NK-92 (cell line): ENCODE results near the gene PTX3.

Source experiments
- DNase-seq: peaks from one replicate; lab custom pipeline; 2025; ENCODE audit not compliant: unreplicated experiment; lab: John Stamatoyannopoulos, UW

PTX3 gene

DNA sequence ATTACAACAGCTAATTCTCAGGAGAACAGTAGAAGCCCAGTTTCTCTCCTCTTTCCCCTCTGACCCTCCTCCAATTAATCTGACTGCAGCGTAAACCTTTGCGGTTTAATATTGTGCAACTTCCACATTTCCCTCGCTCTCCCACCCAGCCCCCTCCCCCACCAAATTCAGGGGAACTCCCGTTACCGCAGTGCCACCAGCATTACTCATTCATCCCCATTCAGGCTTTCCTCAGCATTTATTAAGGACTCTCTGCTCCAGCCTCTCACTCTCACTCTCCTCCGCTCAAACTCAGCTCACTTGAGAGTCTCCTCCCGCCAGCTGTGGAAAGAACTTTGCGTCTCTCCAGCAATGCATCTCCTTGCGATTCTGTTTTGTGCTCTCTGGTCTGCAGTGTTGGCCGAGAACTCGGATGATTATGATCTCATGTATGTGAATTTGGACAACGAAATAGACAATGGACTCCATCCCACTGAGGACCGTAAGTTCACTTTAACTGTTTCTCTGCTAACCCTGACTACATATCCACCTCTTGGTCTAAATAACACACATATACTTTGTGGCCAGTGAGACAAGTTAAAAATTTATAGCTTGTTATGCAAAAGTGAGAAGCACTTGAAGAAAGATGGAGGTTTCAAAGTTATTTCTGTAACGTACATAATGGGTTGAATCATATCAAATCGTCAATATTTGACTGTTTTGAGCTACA lies at the start of gene PTX3:
TSS of gene PTX3 (plus strand) at position 268 of the 709 bp plus-strand sequence. CDS start at position 352, 84 bp downstream.
- DNase-seq = no peak

DNA sequence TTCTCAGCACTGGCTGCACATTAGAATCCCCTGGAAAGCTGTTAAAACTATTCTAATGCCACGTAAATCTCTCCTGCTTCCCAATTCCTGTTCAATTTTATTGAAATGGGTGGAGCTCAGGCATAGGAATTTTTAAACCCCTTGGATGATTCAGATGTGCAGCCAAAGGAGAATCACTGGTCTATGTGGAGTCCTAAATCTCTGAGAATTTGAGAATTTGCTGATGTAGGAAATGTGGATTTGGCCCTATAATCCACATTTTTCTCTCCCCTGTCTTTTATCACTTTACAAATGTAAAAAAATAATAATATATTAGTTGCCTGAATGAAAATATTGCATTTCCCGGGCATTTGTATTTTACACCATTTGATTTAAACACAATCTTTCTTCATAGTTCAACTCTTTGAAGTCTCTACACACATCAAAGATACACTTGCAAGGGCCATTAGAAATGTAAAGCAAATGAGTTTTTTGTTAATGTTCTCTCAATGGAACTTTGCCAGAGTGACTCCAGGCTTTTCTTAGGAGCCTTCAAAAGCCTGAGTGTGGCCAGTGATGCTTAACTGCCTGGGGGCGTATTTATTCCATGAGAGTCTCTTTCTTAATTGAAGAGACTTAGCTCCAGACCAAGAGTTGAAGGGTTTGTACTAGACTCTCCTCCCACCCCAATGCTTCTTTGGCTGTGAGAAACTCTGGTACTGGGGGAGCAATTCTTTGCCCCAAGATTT lies 48.8 kb upstream of the PTX3 start:
- DNase-seq = no peak

DNA sequence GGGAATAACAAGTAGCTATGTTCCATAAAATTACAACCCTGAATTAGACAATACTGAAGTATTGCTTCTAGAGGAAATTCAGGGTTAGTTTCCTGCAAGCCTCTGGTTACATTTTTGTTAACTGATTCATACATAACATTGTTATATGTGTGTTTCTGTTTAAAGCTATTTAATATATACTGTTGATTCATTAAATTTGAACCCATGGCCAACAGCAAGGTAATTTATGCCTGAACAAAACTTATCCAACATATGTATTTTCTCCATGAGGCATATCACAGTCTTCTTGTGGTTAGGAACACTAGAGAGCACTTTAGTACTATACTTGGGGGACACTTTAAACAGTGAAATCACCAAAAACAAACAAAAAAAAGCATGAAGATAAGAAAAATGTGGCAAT lies 47.7 kb upstream of the PTX3 start:
- DNase-seq = no peak

DNA sequence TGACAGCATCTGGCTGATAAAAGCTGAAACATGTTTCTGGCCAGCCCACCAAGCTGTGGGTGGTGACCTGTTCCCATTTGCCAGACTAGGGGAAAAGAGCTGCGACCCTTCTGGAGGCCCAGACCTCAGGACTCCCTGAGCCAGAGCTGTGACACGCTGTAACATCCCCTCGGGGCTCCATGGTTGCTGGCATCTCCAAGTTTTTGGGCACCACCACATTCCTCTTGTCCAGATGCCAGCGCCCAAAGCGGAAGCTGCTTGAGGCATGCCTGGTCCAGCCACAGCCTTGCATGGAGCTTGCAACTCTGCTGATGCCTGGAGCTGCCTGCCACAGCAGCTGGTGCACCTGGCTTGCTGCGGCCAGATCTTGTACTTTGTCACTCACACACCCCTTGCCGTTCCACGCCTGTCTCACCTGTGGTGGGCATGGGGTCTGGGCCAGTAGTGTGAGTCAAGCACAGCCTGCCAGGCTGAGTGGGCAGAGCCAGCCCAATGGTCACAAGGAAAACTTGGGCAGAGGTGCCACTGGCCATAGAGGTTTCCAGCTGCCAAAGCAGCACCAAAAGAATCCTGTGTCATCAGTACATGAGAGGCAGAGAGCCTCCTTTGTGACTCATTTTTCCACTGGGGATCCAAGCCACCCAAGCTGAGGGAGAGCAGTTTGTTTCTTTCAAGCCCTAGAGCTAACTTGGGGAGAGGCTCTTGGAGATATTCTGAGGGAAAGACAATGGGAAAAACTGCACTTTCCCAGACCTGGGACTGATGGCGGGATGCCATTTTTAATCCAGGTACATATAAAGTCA lies 45.7 kb upstream of the PTX3 start:
- DNase-seq = no peak

DNA sequence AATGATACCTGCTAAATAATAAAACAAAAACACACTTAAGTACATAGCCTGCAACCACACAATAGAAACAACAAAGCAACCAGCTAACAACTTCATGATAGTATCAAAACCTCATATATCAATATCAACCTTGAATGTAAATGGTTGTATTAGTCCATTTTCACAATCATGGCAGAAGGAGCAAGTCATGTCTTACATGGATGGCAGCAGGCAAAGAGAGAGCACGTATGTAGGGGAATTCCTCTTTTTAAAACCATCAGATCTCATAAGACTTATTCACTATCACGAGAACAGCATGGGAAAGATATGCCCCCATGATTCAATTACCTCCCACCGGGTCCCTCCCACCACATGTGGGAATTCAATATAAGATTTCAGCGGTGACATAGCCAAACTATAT lies 44.5 kb upstream of the PTX3 start:
- DNase-seq = no peak

DNA sequence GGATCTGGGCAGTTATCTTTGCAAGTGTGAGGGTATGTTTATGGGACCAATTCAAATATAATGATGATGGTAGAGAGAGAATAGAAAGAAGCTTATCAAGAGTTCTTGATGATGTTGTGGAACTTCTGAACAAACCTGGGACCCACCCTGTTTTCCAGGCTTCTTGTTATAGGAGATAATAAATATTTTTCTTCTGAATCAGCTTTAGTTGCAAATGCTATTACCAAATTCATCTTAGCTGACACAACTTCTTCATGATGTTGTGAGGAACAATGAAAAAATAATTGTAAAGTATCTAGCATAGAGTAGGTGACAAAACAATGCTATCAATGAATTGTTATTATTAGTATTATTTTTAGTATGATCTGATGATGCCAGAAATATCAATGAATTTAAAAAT lies 43.5 kb upstream of the PTX3 start:
- no peak for DNase-seq

DNA sequence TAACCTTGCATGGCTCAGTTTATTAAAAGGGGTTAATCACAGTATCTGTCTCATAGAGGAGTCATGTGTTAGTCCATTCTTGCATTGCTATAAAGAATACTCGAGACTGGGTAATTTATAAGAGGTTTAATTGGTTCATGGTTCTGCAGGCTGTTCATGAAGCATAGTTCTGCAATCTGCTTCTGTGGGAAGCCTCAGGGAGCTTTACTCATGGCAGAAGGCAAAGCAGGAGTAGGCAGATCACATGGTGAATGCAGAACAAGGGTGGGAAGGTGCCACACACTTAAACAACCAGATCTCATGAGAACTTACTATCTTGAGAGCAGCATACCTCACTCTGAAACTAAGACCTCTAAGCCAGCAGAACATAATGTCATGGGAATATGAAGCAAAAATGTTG lies 42.2 kb upstream of the PTX3 start:
- no peak for DNase-seq

DNA sequence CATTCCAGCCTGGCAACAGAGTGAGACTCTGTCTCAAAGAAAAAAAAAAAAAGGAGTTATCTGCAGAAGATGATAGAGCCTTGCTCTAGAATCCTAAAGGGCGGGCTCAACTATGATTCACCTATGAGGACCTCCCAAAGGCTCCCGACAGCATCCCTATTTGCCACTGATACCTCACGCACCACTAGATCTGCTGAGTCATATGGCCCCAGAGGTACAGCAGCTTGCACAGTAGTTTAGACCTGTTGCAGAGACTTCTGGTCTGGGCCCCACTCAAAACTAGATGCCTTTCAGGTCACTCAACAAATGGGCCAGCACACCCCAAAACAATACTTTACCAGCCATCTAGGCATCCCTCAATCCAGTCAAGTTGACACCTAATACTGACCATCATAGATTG lies 38.1 kb upstream of the PTX3 start:
- DNase-seq = no peak

DNA sequence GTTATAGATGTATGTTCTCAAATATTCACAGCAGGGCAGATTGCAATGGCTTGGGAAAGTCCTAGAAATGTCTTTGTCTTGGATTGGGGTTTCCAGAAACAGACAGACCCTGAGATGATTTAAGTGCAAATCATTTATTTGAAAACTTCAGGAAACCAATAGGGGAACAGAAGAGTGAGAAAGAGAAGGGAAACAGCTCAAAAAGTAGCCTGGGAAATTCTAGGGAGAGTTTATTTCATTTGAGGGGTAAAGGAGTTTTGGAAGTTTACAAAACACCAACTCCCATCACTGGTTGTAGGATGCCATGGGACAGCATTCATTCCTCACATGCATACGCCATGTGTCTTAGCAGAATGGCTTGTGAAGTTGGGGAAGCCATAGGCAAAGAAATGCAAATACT lies 32.3 kb upstream of the PTX3 start:
- no peak for DNase-seq

DNA sequence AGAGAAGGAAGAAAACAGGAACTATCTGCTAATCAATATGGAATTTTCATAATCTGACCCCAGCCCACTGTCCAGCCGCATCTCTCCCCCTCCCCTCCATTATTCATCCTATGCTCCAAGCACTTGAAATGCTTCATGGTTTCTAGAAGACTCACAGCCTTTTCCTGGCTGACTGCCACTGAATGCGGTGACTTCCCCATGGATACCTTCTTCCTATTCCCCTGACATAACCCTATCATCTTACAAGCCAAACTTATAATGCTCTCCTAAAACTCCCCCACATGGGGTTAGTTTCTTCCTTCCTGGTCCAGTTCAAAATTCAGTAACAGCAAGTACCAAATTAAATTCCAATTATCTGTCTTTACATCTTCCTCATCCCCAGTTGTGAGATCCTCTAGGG lies 31.2 kb upstream of the PTX3 start:
- DNase-seq = no peak

DNA sequence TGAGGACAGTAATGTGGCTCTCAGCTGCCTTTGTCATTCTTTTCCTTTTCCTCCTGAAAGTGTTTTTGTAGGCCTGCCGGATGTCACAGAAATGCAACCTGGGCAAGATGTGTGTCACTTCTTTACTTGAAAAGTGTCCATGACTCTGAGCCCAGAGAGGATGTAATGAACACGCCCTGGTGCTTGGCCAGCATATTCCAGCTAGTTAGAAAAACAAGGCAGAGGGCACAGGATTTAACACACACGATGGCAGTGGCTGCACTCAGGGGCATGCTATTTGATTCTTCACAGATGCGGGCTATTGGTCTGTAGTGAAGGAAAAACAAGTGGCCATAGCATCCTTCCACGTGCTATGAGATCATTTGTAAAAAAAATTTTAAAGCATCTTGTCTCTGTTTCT lies 30.3 kb upstream of the PTX3 start:
- no peak for DNase-seq

DNA sequence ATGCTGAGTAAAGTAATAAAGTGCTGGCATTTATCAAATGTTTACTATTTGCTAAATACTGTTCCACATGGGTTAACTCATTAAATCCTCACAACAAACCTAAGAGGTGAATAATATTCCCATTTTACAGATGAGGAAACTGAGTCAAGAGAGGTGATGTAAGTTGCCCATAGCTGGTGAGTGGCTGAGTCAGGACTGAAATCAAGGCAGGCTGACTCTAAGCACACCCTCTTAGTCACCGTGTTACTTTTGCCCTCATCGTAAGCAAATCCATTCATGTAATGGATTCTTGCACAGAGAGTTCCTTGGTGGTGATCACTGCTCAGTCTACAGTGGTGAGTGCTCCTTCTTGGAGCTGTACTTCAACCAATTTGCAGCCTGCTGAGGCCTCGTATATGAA lies 28.9 kb upstream of the PTX3 start:
- DNase-seq = no peak

DNA sequence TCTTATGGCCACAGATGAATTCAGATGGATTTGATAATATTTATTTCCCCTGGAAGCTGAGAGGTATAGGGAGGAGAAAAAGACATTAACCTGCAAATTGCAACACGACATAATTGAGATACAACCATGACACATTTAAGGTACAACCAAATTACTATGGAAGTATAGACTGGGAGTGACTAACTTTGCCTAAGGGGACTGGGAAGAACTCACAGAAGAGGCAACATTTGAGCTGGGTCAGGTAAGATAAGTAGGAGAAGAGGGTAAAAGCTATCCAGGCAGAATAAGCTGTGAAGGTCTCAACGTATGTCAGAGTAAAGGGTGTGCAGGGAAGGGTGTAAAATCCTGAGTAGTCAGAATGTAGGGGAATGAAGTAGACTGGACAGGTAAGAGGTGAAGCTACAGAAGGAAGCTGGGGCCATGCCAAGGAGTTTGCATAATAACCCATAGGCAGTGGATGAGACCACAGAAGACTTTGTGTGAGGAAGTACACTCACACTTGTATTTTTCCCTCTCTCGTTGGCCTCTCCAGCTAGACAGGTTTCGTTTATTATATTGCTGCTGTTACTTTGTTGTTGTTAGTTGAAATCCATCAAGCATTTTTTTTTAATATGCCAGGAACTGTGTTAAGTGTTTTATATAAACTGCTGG lies 28.0 kb upstream of the PTX3 start:
- DNase-seq = no peak

DNA sequence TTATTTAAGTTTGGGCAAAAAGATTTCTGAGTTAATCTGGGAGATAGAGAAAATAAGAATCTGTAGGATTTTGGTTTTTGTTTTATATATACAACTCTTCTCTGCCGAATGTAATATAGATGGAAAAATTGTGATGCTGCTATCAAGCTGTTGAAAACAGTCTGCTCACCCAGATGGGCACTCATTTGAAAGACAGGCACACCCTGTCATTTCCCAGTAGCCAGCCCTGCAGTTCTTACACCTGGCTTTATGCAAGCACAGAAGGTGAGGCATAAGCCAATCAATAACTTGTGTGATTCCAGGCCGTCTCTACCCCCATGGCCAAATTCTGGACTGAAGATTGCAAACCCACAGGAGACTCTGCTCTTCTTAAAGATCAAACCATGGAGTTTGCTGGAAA lies 27.1 kb upstream of the PTX3 start:
- DNase-seq = no peak

DNA sequence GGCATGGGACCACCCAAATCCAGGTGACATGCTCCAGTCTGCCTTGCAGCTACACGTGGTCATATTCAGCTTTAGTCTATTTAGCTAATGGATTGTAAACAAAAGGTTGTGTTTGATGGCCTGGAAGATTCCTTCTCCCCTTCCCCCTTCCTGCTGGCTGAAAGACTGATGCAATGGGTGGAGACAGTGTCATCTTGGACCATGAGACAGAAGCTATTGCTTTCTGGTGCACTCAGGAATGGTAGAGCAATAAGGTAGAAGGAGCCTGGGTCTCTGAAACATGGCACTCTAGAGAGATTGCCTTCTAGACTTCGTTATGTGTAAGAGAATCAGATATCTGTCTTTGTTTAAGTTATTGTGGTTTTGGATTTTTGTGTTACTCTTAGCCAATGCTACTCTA lies 25.7 kb upstream of the PTX3 start:
- DNase-seq = no peak

DNA sequence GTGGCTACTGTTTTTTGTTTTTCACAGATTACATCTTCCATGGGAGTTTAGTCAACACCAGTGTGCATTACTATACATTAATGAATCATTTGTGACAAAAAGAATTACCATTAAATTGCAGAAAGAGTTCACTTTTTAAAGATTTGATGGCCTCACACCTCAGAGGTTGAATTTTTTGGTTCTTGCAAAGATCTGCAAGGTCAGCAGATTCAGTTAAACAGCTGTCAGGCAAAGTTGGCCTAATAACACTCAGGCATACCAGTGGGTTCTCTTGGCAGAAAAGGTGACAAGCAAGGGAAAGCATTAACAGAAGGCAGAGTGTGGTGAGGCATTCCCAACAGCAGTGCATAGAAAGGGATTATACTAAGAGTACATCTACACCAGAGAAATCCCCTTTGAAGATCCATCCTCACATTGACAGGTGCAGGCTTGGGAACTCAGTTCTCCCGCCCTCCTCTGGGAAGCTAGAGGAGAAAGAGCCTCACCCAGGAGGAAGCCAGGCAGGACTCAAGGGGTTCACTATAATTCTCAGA lies 24.3 kb upstream of the PTX3 start:
- no peak for DNase-seq

DNA sequence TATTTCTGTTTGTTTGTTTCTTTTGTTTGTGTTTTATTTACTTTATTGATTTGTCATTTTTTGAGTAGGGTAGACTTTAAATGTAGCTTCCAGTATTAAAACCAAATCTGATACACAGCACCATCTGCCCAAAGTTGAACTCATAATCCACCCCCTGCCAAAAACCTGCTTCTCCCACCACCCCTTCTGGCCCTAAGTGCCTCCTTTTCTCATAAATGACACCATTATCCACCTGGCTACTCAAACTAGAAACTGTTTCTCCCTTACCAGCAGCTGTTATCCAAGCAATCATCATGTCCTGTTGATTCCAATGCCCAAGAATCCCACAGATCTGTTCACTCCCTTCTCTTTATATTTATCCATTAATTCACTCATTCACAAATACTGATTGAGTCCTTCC lies 21.8 kb upstream of the PTX3 start:
- DNase-seq = no peak

DNA sequence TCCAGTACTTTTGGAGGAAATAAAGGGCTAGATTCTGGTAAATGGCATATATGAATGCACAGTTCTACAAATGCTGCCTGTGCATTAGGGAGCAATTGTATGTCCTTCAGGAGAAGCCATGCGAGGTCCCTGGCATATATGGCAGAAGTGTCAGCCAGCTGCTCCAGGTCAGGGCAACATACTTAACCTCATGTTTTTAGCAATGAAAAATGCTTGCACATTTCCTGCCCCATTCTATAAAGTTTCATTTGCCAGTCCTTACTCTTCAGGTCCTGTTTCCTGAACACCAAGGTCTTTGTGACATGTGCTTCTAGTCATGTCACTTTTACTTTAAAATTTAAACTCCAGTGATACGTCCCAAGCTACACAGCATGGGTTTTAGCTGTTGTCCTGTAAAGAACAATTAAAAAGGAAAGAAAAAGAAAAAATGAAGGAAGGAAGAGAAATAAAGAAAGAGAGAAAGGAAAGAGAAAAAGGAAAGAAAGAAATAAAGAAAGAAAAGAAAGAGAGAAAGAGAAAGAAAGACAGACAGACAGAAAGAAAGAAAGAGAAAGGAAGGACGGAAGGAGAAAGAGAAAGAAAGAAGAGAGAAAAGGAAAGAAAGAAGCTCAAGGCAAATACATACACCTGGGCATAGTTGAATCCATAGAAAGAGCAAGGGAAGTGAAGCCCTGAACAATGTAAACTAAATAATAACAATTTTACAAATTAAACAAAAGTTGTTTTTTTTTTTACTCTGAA lies 20.1 kb upstream of the PTX3 start:
- DNase-seq = no peak

DNA sequence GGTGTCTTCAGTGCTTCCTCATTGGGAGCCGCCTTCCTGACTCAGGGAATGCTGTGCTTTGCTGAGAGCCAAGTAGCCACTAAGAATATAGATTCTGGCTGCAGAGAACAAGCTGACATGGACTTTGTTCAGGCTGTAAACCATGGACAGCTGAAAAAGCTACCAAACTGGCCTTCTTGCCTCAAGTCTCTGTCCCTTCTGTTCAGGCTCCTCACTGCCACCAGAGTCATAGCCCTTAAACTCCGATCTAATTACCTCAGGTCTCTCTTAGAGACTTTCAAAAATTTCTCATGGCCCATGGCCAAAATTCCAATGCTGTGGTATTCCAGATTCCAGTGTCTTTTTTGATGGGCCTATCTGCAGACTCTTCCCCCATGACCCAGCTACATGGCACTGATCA lies 19.4 kb upstream of the PTX3 start:
- DNase-seq = no peak

DNA sequence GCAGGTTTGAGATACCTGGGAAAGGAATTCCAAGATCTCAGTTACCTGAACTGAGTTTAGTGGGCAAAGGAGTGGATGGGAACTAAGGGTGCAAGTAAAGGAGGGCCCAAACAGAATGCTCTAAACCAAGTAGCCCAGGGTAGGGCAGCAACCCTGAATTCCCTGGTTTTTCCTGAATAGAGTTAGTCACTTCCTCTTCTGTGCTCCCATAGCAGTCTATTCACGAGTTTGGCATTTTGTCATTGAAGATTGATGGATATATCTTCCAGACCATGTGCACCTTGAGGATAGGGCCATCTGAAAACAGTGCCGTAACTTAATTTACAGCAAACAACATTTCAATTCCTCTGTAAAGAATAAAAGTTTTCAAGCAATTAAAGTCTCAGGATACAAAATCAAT lies 18.5 kb upstream of the PTX3 start:
- DNase-seq = no peak
